ENCODE results near the gene FIS1. TPM values are rescaled to one million over a fixed set of nuclear protein-coding genes. Genes with fewer than 3 reads are reported as not detected.
A peak's percentile ranks its signal among the peaks of the same experiment; 100 is the strongest.

FIS1 gene
- total RNA-seq, 1 donor from 2014 or later, result 92.2 TPM

DNA sequence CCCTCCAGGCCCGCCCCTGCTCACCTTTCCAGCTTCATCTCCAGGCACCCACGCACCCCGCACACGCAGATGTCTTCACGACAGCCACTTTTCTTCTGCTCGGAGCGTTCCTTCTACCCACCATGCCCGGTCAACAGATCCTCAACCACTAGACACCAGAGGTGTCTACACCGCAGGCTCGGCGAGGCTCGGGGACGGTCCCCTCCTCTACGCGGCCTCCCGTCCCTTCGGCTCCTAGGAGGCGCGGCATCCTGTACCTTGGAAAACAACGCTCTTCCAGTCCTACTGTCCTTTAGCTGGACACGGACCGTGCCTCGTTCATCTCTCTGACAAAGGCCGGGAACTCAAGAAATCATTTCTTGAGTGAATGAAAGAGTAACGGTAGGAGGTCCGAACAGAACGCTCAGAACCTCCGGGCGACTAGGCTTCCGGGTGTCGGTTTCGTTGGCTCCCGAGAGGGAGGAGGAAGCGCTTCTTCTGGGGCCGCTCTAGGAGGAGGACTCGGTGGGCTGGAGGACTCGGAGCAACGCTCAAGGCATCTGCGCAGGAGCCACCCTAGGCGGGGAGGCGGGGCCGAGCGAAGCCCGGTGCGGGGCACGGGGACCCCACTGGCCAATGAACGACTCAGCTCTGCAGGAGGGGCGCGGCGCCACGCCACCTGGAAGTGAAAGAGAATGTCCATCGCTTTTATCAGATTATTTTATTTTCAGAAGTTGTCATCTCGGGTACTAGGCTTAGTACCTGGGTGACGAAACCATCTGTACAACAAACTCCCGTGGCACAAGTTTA is 7.2 kb upstream of the FIS1 start:
- Histone ChIP-seq H3K27me3 (no peaks in the 10 kb centered on the region), H3K9ac (peak overlapping the region; percentile 73), H4K20me1 (ENCODE audit: low read depth) (peaks cover 3% of the 10 kb centered on the region), H2AFZ (replicated peaks) (peak overlapping the region; percentile 96), H3K4me2 (peak overlapping the region; percentile 73), H3F3A (ENCODE audit: low read depth) (peaks cover 3% of the 10 kb centered on the region), H3K36me3 (no peaks in the 10 kb centered on the region), H3K79me2 (ENCODE audit: low read depth) (peaks cover 35% of the 10 kb centered on the region), H3K27ac (no peak overlapping the region), H3K4me3 (peak overlapping the region; percentile 89), H3K9me3 (ENCODE audit: low read depth) (no peaks in the 10 kb centered on the region), H3K4me1 (no peaks in the 10 kb centered on the region)
- peak; percentile 99 for DNase-seq (ENCODE audit: low spot score)
- Mint-ChIP-seq H3K36me3 (peaks cover 12% of the 10 kb centered on the region), H3K27me3 (ENCODE audit: insufficient read depth, low read depth) (peaks cover 3% of the 10 kb centered on the region), H3K4me3 (peak overlapping the region; percentile 99), H3K4me1 (peaks cover 13% of the 10 kb centered on the region), H3K9me3 (no peaks in the 10 kb centered on the region), H3K27ac (peak overlapping the region; percentile 95)
- TF ChIP-seq EZH2phosphoT487 (IDR thresholded peaks at IDR 0.05) (no peak), EZH2 (IDR thresholded peaks at IDR 0.05) (no peak)
- TF ChIP-seq, protein P1, sequence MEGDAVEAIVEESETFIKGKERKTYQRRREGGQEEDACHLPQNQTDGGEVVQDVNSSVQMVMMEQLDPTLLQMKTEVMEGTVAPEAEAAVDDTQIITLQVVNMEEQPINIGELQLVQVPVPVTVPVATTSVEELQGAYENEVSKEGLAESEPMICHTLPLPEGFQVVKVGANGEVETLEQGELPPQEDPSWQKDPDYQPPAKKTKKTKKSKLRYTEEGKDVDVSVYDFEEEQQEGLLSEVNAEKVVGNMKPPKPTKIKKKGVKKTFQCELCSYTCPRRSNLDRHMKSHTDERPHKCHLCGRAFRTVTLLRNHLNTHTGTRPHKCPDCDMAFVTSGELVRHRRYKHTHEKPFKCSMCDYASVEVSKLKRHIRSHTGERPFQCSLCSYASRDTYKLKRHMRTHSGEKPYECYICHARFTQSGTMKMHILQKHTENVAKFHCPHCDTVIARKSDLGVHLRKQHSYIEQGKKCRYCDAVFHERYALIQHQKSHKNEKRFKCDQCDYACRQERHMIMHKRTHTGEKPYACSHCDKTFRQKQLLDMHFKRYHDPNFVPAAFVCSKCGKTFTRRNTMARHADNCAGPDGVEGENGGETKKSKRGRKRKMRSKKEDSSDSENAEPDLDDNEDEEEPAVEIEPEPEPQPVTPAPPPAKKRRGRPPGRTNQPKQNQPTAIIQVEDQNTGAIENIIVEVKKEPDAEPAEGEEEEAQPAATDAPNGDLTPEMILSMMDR (IDR thresholded peaks at IDR 0.05), result no peak

DNA sequence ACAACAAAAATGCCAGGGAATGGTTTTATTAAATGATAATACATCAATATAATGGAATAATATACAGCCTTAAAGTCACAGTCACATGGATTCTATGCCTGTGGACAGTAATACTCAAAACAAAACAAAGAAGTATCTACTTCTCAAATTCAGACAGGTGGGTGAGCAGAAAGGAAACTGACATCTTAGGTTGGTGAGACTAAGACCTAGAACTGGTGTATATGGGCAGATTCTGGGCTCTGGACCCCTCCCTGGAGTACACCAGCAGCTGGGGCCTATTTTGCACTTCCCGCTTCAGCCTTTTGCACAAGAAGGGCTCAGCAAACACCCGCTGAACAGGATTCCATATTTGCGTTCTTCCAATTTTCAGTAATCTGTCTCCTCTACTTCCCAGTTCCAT is 5.4 kb upstream of the FIS1 start:
- Mint-ChIP-seq H3K4me1 (peaks cover 20% of the 10 kb centered on the region), H3K27me3 (ENCODE audit: insufficient read depth, low read depth) (peaks cover 3% of the 10 kb centered on the region), H3K36me3 (peaks cover 16% of the 10 kb centered on the region), H3K27ac (no peak overlapping the region), H3K9me3 (no peaks in the 10 kb centered on the region), H3K4me3 (peak overlapping the region; percentile 54)
- H3K9ac ChIP-seq, result no peak overlapping the region
- H3K4me2 ChIP-seq, result no peak overlapping the region
- H2AFZ ChIP-seq (replicated peaks), result no peak overlapping the region
- H3K79me2 ChIP-seq (ENCODE audit: low read depth), result peaks cover 51% of the 10 kb centered on the region
- peaks cover 13% of the 10 kb centered on the region for H3F3A ChIP-seq (ENCODE audit: low read depth)
- peaks cover 3% of the 10 kb centered on the region for H4K20me1 ChIP-seq (ENCODE audit: low read depth)
- H3K9me3 ChIP-seq (ENCODE audit: low read depth), result no peaks in the 10 kb centered on the region
- H3K36me3 ChIP-seq, result no peaks in the 10 kb centered on the region
- no peak overlapping the region for H3K4me3 ChIP-seq
- DNase-seq (ENCODE audit: low spot score), result no peak
- H3K27me3 ChIP-seq, result no peaks in the 10 kb centered on the region
- H3K27ac ChIP-seq, result no peak overlapping the region
- peaks cover 4% of the 10 kb centered on the region for H3K4me1 ChIP-seq
- TF ChIP-seq EZH2 (IDR thresholded peaks at IDR 0.05) (no peak), EZH2phosphoT487 (IDR thresholded peaks at IDR 0.05) (no peak)
- TF ChIP-seq, protein P1 (IDR thresholded peaks at IDR 0.05), result no peak

DNA sequence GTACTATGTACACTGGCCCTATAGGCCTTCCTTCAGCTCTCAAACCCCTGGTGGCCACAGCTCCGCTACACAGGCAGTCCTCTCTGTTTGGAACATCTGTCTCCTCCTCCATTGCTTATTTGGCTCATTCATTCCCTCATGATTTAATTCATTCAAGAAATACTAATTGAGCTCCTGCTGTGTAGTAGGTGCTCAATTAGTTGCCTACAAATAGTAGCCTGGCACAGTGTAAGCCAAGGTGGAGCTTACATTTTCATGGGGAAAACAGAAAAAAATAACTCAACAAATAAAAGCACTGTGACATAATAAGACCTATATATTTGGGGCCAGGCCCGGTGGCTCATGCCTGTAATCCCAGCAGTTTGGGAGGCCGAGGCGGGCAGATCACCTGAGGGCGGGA is 3.4 kb upstream of the FIS1 start:
- H3K27ac ChIP-seq, result no peak overlapping the region
- H4K20me1 ChIP-seq (ENCODE audit: low read depth), result peaks cover 14% of the 10 kb centered on the region
- Mint-ChIP-seq H3K36me3 (peaks cover 16% of the 10 kb centered on the region), H3K4me3 (no peak overlapping the region), H3K9me3 (no peaks in the 10 kb centered on the region), H3K27me3 (ENCODE audit: insufficient read depth, low read depth) (peaks cover 7% of the 10 kb centered on the region), H3K4me1 (peaks cover 29% of the 10 kb centered on the region), H3K27ac (no peak overlapping the region)
- TF ChIP-seq, protein P1 (IDR thresholded peaks at IDR 0.05), result no peak
- TF ChIP-seq EZH2 (IDR thresholded peaks at IDR 0.05) (no peak), EZH2phosphoT487 (IDR thresholded peaks at IDR 0.05) (no peak)
- H3K9me3 ChIP-seq (ENCODE audit: low read depth), result no peaks in the 10 kb centered on the region
- DNase-seq (ENCODE audit: low spot score), result no peak
- no peak overlapping the region for H3K9ac ChIP-seq
- H3F3A ChIP-seq (ENCODE audit: low read depth), result peaks cover 15% of the 10 kb centered on the region
- peaks cover 6% of the 10 kb centered on the region for H3K4me1 ChIP-seq
- H3K79me2 ChIP-seq (ENCODE audit: low read depth), result peaks cover 61% of the 10 kb centered on the region
- no peak overlapping the region for H3K4me3 ChIP-seq
- H3K4me2 ChIP-seq, result no peak overlapping the region
- no peaks in the 10 kb centered on the region for H3K36me3 ChIP-seq
- H2AFZ ChIP-seq (replicated peaks), result no peak overlapping the region
- H3K27me3 ChIP-seq, result no peaks in the 10 kb centered on the region
